ENCODE results near the gene INPP4B.

Gene INPP4B

DNA sequence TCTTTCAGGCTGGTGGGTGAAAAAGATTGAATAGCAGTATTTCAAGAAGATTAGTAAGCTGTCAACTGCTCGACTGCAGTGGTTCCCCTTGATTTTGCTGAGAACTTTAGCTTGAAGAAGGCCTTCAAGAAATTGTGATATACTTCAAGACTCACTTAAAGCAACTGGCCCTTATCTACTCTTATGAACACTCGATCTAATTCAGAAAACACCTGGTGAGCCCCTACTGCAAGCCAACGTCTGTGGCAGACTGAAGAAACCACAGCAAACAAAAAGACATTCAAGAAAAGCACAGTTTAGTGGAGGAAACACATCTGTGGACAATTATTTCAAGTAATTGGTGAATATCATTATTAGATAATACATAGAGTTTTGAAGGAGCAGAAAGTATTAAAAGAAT, 119.0 kb downstream of the INPP4B start:
- no peak for DNase-seq (ENCODE audit: low read depth in 3 of 3)

DNA sequence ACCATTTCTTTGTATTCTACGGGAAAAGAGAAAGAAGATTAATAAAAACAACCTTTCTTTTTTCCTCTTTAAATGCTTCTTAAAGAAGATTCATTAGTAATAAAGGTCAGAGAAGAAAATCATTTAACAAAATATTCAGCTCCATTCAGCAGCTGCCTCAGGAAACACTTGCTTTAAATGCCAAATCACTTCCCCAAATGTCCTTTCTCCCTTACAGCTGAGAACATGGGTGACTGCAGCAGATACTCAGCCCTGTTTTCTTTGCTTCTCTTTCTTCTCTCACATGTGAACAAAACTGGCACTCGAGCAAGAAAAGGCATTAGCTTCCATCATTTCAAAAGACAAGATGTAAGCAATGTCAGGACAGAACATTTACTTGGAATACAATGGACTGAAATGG, 120.2 kb downstream of the INPP4B start:
- DNase-seq (ENCODE audit: low read depth in 3 of 3): no peak

DNA sequence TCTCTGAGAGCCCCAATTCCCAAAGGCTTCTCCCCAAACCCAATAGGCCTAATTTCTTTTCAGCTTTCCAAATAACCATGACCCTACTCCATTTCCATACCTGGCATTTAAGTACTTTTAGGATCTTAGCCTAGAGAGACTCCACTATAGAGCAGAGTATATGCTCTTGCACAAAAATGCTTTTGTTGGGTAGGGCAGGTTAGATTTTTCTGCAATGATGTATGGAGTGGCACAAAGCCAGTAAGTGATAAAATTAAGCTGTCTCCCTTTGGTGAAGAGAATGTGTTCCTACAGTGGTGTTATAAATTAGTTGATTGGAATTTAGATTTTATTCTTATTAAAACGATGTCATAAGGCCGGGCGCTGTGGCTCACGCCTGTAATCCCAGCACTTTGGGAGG, 124.9 kb downstream of the INPP4B start:
- no peak for DNase-seq (ENCODE audit: low read depth in 3 of 3)

DNA sequence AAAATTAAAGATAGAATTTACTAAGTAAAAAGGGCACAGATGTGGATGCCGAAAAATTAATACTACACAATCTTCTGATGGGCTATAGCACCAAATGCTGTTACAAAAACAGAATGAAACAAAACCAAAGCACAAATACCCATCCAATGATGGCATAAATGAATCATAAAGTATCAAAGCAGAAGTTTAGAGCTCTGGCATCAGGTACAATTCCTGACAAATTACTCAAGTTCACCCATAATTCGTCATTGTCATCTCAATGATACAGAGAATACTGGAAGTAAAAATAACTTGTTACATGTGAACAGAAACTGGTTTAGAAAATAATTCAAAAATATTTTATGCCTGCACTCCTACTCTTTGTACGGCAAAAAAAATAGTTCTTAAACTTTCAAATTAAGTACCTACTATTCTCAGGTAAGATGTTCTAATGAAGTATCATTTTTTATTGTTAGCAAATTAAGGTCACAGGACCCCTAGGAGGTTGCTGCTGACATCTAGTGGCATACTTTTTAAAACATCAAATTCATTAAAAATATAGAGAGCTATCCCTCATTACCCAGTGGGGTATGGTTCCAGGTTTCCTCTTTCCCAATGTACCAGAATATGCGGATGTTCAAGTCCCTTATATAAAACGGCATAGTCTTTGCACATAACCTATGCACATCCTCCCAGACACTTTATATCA, 126.1 kb downstream of the INPP4B start:
- DNase-seq (ENCODE audit: low read depth in 3 of 3): no peak

DNA sequence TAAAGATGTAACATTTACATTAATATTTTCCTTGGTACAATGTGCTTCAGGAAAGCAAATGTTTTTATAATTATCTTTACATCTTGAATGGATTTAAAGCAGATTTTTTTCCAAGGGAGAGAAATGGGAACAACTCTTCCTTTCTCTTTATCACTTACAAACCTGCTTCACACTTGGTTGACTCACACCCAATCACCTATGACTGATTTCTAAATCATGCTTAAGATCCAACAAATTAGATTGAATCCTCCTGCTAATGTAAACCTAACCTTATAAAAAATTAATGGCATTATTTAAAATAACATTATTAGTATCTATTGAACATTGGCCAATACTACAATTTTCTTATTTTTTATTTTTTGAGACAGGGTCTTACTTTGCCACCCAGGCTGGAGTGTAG, 127.1 kb downstream of the INPP4B start:
- DNase-seq (ENCODE audit: low read depth in 3 of 3): no peak

DNA sequence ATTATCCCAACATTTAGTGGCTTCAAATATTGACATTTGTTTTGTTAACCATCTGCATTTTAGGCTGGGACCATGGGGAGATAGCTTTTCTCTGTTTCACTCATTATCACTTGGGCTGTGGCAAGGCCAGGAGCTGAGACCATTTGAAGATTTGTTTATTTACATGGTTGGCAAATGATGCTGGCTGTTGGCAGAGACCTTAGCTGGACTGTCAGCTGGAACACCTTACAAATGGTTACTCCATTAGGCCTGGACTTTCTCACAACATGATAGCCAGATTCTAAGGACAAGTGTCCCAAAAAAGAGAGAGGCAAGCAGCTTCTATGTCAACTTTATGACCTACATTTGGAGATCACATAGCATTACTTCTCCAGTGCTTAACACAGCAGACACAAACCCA, 130.4 kb downstream of the INPP4B start:
- DNase-seq (ENCODE audit: low read depth in 3 of 3): no peak

DNA sequence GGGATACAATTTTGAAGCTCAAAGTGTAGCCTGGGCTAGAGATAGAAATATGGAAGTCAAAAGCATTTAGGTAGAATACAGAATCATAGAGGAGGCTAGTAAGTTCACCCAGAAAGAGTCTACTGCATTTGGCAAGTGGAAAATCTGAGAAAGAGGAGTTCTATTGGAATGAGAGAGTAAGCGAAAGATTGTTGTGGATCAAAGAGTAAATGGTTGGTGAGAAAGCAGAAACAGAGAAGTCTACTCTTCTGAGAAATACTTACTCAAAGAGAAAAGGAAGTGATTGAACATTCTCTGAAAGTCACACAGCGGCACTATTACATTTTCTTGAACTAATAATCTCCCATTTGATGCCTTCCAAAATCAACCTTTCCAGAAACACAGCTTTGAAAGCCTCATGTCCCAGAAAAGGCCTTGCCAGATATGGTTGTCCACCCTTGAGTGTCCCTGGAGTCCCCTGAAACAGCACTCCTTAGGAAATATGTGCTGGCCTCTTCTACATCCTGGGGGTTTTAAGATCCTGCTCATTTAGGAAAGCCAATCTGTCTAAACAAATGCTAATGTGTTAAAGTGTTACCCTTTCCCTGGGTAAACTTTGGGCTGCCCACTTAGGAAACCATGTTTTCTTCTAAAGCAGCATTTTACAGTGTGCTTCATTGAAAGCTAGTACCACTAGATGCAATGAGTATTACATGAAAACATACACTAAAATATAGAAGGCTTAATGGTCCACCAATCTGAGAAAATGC, 132.6 kb downstream of the INPP4B start:
- DNase-seq (ENCODE audit: low read depth in 3 of 3): no peak

DNA sequence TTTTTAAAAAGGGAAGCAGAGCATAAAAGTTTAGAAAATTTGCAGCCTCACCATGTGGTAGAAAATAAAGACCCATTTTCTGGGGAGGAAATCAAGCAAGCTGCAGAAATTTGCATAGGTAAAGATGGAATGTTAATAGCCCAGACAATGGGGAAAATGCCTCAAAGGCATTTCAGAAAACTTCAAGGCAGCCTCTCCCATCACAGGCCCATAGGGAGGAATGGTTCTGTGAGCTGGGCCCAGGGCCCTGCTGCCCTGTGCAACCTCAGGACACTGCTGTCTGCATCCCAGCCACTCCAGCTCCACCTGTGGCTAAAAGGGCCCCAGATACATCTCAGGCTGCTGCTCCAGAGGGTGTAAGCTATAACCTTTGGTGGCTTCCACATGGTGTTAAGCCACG, 137.9 kb downstream of the INPP4B start:
- no peak for DNase-seq (ENCODE audit: low read depth in 3 of 3)

DNA sequence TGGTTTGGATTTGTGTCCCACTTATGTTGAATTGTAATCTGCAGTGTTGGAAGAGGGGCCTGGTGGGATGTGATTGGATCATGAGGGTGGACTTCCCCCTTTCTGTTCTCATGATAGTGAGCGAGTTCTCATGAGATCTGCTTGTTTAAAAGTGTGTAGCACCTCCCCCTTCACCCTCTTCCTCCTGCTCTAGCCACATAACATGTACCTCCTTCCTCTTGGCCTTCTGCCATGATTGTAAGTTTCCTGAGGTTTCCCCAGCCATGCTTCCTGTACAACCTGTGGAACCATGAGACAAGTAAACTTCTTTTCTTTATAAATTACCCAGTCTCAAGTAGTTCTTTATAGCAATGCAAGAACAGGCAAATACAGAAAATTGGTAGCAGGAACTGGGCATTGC, 138.7 kb downstream of the INPP4B start:
- no peak for DNase-seq (ENCODE audit: low read depth in 3 of 3)

DNA sequence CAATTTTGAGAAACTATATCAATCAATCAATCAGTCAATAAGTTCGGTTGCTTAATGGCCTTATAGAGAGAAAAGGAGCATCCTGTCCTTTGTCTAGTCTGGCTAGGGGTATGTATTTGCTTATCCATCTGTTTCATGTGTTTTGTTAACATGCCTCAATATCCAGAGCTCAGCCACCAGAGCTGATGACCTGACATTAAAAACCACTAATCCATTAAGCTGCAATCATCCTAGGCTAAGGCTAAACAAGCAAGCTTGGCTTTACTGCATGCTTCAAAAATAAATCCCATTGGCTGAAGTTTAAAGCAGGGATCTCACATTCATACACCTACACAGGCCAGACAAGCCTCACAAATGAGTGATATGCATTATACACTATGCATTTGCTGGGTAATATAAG, 139.7 kb downstream of the INPP4B start:
- DNase-seq (ENCODE audit: low read depth in 3 of 3): no peak

DNA sequence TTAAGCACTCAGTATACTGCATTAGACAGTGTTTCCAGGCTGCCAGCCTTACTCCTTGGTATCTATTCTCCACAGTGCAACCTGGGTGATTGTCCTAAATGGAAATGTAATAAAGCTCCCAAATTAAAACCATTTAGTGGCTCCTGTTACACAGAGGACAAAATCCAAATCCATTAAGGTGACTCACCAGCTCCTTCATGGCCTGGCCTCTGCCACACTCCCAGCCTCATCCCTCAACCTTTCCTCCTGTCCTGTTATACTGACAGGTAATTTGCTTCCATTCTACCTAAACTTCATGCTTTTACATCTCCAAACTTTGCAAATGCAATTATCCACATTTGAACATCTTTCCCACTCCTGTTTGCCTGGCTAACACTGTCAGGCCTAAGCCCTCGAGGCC, 140.3 kb downstream of the INPP4B start:
- no peak for DNase-seq (ENCODE audit: low read depth in 3 of 3)

DNA sequence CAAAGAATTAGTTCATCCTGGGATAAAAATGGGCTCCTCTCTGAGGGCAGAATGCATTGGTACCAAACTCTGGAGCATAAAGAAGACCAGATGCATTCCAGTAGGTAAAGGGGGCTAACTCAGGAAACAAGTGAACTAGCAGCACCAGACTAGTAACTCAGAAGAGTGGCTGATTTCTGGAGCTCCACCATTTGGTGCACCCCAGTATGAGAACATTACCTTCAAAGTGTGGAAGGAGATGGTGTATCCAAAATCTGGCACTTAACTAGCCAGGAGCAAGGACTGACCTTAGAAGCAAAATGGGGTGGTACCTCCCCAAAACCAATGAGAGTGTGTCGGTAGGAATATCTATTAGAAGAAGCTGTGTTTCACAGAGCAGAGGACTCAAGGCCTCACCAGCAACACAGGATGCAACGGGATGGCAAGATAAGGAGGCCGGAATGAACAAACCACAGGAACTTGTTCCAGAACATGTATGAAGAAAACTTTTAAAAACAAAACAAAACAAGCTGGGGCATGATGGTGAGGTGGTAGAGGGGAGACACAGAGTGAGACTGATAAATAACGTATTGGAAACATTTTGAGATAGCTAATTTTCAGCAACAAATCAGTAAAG, 142.3 kb downstream of the INPP4B start:
- DNase-seq (ENCODE audit: low read depth in 3 of 3): no peak

DNA sequence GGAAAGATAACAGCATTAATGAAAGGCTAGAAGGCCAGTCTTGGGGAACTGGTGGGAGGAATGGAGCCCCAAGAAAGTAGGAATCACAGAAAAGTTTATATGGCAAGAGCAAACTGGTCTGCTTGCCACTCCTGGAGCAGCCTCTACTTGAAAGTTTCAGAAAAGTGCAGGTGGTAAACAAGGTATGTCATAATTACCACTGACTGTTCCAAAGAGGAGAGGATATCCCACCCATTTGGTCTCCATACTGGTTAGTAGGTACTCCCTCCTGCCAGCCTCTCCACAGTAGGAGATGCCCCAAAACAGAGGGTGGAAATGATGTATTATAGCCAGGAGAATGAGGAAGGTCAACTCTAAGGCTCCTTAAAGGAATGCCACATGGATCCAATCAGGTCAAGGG, 145.1 kb downstream of the INPP4B start:
- no peak for DNase-seq (ENCODE audit: low read depth in 3 of 3)

DNA sequence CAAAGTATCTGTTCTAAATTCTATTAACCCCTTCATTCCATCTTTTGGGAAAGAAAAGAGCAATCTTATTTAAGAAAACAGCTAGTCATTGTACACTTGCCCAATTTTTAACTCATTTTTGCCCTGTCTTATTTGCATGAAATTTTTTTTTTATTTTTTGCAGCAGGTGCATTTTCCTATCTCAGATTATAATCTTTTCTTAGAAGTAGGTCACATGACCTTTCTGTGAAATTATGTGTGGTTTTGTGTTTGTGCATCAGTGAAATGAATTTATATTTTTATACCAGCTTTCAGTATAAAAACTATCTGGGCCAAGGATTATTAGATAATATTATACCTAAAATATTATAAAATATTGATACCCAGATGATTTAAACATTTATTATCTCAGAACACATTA, 145.6 kb downstream of the INPP4B start:
- DNase-seq (ENCODE audit: low read depth in 3 of 3): no peak

DNA sequence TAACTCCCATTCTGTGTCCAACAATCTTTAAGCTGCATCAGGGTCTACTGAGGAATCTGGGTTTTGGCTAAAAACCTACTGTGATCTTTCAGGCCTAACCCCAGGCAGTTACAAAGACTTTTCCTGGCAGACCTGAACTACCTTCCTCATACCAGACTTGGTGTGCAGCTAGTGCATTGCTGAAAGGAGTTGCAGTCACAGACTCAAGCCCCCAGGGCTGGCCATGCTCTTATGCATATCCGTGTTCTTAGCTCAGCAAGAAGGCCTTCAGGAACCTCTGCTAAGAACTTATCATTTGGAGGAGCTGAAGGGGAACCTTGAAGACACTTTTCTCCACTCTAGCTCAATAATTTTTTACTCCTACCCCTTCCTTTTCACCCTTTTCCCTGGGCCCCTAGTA, 147.5 kb downstream of the INPP4B start:
- DNase-seq (ENCODE audit: low read depth in 3 of 3): no peak

DNA sequence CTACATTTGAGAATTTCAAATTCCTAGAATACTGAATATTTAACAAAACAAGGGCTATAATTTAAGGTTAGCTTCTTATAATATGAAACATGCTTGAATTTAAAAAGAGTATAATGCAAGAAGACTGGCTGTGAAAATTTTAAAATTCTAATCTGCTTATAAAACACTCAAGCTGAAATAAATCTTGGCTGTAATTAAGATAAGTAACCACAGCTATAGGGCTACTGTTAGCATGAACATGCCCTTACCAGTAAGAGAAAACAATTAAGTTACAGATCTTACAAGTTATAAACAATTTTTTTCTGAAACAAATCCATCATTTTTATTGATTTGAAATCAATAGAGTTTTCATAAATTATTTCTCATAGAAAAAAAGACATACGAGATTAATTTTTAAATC, 148.2 kb downstream of the INPP4B start:
- no peak for DNase-seq (ENCODE audit: low read depth in 3 of 3)

DNA sequence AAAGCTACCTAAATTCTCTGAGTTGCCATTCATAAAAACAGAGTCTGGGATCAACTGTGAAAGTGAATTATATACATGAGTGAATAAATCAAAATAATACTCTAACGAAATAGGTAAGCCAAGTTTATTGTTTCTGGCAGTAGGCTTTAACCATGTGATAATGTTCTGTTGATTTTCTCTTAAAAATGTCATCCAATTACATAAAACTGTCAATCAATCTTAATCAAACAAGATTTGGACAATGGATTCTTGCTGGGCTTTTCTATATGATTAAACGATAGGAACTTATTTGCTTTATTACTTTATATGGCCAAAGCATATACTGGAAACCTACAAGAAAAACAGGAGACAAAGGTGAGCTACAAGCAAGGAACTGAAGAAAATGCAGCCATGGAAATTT, 148.8 kb downstream of the INPP4B start:
- DNase-seq (ENCODE audit: low read depth in 3 of 3): no peak

DNA sequence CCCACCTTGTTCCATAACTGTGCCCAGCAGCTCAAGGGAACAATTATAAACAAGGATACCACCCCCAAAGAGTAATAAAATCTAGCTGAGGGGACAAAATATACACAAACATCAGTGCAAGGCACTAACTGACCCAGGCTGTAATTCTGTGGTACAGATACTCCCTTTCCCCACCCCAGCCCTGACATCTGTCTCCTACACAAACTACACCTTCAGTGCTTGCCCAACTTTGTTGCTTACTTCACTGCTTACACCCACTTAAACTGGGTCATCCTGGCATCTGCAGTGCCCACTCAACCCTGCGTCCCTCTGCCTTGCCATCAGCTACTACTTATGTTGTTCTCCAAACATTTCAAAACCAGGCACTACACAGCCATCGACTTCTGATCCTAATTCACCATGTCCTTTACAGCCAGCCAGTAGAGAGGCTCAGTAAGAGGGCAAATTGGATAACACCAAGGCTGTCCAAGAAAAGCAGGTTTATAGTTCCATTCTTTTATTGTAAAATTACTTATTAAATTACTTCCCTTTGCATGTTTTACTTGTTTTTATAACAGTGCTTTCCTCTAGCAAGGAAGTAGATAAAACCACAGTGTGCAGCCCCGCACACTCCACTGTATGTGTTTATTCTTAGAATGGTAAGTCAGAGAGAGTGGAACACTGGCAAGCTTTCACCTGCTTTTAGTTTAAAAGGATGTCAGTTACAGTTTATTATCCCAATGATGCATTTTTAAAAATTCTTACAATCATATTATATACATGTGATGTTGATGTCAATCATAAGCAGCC, 149.6 kb downstream of the INPP4B start:
- no peak for DNase-seq (ENCODE audit: low read depth in 3 of 3)

DNA sequence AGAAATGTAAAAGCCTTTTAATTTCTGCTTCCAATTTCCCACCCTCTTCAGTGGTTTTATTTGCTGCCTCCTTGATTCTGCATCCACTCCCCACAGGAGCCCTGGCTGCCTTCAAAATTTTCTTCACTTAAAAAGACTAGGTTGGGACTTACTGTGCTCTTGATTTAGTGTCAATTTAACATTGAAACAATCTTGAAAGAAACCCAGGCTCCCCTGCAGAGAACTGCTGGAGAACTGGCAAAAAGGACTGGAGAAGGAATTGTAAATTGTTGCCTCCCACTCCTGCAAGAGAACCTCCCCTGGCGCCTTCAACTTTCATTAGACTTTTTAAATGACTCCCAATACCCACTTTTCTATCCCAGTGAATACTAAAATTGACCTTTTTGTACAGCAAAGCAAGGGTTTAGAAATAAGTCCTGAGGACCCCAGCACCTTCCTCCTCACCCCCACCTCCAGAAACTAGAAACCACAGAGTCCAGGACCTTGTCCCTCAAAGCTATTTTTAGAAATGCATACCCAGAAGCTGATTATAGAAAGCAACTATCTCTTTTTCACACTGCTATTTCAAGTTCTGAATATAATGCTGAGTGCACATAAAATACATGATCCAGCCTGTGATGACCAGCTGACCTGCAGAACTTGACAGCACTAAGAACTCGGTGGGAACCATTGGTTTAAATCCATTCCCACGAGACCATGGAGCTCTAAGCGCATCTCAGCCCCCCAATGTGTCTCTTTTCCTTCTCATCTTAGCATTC, 155.5 kb downstream of the INPP4B start:
- no peak for DNase-seq (ENCODE audit: low read depth in 3 of 3)

DNA sequence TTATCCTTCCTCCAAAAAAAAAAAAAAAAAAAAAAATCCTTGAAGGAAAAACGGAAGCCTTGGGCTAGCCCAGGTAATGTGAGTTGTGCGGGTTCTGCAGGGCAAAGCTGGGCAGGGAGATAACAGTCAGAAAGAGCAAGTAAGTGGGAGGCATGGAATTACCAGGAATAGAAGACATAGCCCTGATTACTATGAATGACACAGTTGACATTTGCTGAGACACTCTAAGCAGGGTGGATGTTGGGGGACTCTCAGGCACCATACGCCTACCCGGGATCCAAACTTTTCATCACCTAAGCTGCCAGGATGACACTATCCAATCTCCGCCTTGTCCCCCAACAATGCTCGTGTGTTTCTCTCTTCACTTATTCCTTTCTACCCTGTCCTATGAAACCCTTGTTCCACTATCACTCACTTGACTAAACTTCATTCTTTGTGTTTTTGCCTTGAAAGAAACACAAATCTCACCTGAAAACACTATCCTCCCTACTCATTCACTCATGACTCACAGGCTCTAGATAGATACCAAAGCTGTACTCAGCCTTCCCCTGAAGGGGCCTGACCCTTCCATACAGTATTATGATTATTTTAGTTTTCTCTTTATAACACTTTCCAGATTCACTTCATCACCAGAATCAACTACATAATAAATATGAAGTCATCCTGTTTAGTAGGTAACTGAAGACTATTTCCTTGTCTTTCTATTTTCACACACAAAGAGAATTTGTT, 158.4 kb downstream of the INPP4B start:
- DNase-seq (ENCODE audit: low read depth in 3 of 3): no peak

DNA sequence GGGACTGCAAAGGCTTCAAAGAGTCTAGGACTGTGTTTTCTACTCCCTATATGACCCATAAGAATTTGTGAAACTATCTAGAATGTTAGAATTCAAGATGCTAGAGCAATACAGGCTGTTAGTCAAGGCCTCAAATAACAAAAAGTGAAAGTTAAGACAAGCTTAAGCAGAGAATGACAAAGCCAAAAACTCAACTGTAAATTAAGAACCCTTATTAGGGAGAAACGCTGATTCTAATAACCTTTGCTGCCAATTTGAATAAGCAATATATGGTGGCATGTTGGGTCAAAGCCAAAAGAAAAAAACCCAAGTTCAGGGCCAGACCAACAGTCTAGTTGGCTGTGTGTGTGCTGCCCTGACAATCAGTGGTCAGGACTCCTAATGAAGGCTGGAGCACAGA, 160.0 kb downstream of the INPP4B start:
- no peak for DNase-seq (ENCODE audit: low read depth in 3 of 3)

Data from stimulated activated CD4-positive, alpha-beta T cell treated with anti-CD3 and anti-CD28 coated beads, TNF-alpha, amount 100 ng/mL, for 48 hours (primary cell).